NT2/D1 (cell line): ENCODE measurements around the gene LMX1B.

Source experiments
- SUZ12 ChIP-seq: IDR thresholded peaks from 2 replicates; pipeline ENCODE4 v1.6.1; 2011; ENCODE audit not compliant: insufficient read length, insufficient read depth; ENCODE audit errors: extremely low read depth
- YY1 ChIP-seq: IDR thresholded peaks from 2 replicates; pipeline ENCODE4 v1.6.1; 2011; ENCODE audit not compliant: insufficient read length, insufficient read depth
- ZNF274 ChIP-seq: IDR thresholded peaks from 2 replicates; pipeline ENCODE4 v1.6.1; 2011; ENCODE audit warnings: mild to moderate bottlenecking, low read depth, low read length

DNA sequence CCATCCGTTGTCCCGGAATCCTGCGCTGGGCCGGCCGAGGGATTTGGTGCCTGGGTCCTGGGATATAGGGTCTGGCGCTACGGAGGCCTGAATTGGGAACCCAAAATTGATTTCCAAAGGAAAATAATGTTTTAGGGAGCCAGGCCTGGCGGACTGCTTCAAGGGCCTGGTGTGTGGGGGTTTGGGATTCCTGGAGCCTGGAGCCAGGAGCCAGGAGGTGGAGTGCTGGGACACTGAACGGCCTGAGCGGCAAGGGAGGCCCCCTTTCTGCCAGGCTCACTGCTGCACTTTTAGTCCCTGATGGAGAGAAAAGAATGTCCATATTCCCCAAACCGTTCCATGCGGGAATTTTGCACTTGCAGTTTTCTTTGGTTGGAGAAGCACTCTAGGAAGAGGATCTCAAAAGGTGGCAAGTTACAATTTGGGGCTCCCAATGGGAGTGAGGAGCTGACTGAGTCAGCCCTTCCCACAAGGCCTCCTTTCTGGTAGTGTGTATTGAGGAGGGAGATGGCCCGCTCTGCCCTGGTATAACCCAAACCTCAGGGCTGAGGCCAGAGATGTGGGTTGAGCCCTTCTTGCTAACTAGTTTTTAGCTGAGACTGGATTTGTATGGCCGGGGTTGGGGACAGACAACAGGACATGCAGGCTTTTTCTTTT, 2.2 kb downstream of the LMX1B start:
- TF ChIP-seq ZNF274 (no peak), SUZ12 (peak; percentile 35), YY1 (no peak)
